RWPE2 (cell line): ENCODE measurements around the gene LRP11.
"Not testable (repeated sequence)": the region's sequence is repeated elsewhere in the genome, so short reads cannot be mapped to it uniquely, and the experiment has no call there.

Experiments
- ATAC-seq: fragments of 200-7000 bp; cut with Tn5 transposase; 3 replicates; pipeline ENCODE4 v1.9.1; 2021; ENCODE audit warnings: low read depth
- DNase-seq: peaks from one replicate; pipeline ENCODE4 v3.0.0-alpha.2; 2020; ENCODE audit warnings: low spot score
- H3K27ac ChIP-seq: fragments of 450-650 bp; 2 replicates; pipeline ENCODE4 v1.5.1; 2017; ENCODE audit warnings: mild to moderate bottlenecking; ENCODE audit not compliant: poor library complexity, severe bottlenecking
- H3K27me3 ChIP-seq: fragments of 250-450 bp; sonication (Bioruptor Pico); 2 replicates; pipeline ENCODE4 v1.5.1; 2021; ENCODE audit warnings: mild to moderate bottlenecking, moderate library complexity; ENCODE audit not compliant: insufficient read depth, poor library complexity, severe bottlenecking
- H3K36me3 ChIP-seq: fragments of 250-450 bp; sonication (Bioruptor Pico); 2 replicates; pipeline ENCODE4 v1.5.1; 2020; ENCODE audit warnings: low read depth, mild to moderate bottlenecking, moderate library complexity
- H3K4me1 ChIP-seq: fragments of 250-450 bp; sonication (Bioruptor Pico); 2 replicates; pipeline ENCODE4 v1.5.1; 2021; ENCODE audit warnings: mild to moderate bottlenecking, moderate library complexity; ENCODE audit not compliant: insufficient read depth, poor library complexity, severe bottlenecking
- H3K4me3 ChIP-seq: fragments of 250-450 bp; sonication (Bioruptor Pico); 2 replicates; pipeline ENCODE4 v1.5.1; 2021; ENCODE audit warnings: mild to moderate bottlenecking, moderate library complexity; ENCODE audit not compliant: severe bottlenecking
- H3K9me3 ChIP-seq: fragments of 250-450 bp; sonication (Bioruptor Pico); 2 replicates; pipeline ENCODE4 v1.5.1; 2021; ENCODE audit warnings: mild to moderate bottlenecking, moderate library complexity; ENCODE audit not compliant: severe bottlenecking
- TF ChIP-seq, protein P1 (sequence below): fragments of 450-650 bp; IDR thresholded peaks from one replicate; pipeline ENCODE4 v1.5.1; 2017; ENCODE audit warnings: mild to moderate bottlenecking, moderate library complexity; ENCODE audit not compliant: poor library complexity, severe bottlenecking

The LRP11 gene

GRCh38 chr6:149856256-149856994 lies 7.7 kb downstream of the LRP11 start:
- peaks cover 82% of the 10 kb centered on the region for H3K4me1 ChIP-seq
- peaks cover 20% of the 10 kb centered on the region for H3K36me3 ChIP-seq
- no peak for ATAC-seq
- H3K4me3 ChIP-seq = peak overlapping the region; percentile 13
- peak overlapping the region; percentile 99 for H3K27ac ChIP-seq
- H3K27me3 ChIP-seq = no peaks in the 10 kb centered on the region
- no peak for DNase-seq
- TF ChIP-seq, protein P1, sequence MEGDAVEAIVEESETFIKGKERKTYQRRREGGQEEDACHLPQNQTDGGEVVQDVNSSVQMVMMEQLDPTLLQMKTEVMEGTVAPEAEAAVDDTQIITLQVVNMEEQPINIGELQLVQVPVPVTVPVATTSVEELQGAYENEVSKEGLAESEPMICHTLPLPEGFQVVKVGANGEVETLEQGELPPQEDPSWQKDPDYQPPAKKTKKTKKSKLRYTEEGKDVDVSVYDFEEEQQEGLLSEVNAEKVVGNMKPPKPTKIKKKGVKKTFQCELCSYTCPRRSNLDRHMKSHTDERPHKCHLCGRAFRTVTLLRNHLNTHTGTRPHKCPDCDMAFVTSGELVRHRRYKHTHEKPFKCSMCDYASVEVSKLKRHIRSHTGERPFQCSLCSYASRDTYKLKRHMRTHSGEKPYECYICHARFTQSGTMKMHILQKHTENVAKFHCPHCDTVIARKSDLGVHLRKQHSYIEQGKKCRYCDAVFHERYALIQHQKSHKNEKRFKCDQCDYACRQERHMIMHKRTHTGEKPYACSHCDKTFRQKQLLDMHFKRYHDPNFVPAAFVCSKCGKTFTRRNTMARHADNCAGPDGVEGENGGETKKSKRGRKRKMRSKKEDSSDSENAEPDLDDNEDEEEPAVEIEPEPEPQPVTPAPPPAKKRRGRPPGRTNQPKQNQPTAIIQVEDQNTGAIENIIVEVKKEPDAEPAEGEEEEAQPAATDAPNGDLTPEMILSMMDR = no peak
- H3K9me3 ChIP-seq = no peaks in the 10 kb centered on the region

- H3K4me1 ChIP-seq = peaks cover 79% of the 10 kb centered on the region
- H3K36me3 ChIP-seq = peaks cover 23% of the 10 kb centered on the region
- TF ChIP-seq, protein P1 = no peak
- no peaks in the 10 kb centered on the region for H3K27me3 ChIP-seq
- H3K4me3 ChIP-seq = peak overlapping the region; percentile 13
- DNase-seq (no peak), ATAC-seq (no peak)
- no peaks in the 10 kb centered on the region for H3K9me3 ChIP-seq
- H3K27ac ChIP-seq = peak overlapping the region; percentile 99
Measured at GRCh38 chr6:149855741-149856140, 8.4 kb downstream of the LRP11 start.

DNA sequence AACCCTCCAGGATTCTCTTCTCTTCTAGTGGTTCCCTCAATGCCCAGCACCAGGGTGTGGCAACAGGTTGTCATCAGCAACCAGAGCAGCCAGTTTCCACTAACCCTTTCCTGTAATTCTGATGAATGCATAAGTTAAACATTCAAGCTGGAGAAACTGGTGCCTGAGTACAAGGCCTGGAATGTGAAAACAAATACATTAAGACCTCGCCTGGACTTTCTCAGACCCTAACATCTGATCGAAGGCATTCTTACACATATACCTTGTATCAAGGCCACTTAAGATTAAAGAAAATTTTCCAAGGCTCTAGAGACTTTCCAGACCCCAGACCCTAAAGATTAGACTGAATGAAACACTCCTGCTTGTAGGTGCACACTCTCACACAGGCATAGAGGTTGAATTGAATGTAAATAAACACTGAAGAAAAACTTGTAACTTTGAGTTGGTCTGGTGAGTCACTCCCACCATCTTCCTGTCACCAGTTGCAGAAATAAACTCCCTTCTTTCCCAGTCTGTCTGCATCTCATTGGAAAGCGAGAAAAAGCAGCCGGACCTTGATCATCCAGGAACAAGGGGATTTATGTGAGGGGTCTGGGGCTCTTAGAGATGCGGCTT lies 9.0 kb downstream of the LRP11 start:
- TF ChIP-seq, protein P1 = no peak
- H3K27ac ChIP-seq = peak overlapping the region; percentile 99
- ATAC-seq = peak; percentile 88

DNA sequence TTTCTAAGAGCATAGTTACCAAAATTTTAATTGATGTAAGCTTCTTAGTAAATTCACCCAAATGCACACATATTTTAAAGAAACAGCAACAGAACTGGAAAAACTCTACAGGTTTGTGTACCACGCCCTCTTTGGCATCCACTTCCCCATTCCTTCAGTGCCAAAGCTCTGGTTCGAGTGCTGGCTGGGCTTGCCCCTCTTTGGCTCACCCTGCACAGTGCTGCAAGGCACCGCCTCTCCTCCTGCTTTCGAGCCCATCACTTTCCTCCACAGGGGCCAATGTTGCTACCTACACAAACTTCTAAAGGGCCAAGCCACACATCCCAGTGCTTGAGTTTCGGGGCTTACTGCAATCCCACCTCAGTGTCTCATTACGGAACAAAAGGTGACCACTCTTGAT lies 9.6 kb downstream of the LRP11 start:
- Histone ChIP-seq H3K27ac (peak overlapping the region; percentile 99), H3K4me3 (no peak overlapping the region), H3K9me3 (no peaks in the 10 kb centered on the region), H3K36me3 (peaks cover 25% of the 10 kb centered on the region), H3K27me3 (no peaks in the 10 kb centered on the region), H3K4me1 (peaks cover 69% of the 10 kb centered on the region)
- TF ChIP-seq, protein P1 = no peak
- no peak for DNase-seq
- peak; percentile 59 for ATAC-seq

More for the DNA sequence above, 9.0 kb downstream of the LRP11 start:
- peak; percentile 89 for DNase-seq
- Histone ChIP-seq H3K4me1 (peaks cover 74% of the 10 kb centered on the region), H3K27me3 (no peaks in the 10 kb centered on the region), H3K4me3 (peak overlapping the region; percentile 13), H3K9me3 (no peaks in the 10 kb centered on the region), H3K36me3 (peaks cover 25% of the 10 kb centered on the region)

GRCh38 chr6:149854017-149854416 lies 10.1 kb downstream of the LRP11 start:
- peak overlapping the region; percentile 99 for H3K27ac ChIP-seq
- not testable (repeated sequence) for H3K27me3 ChIP-seq, ATAC-seq, H3K9me3 ChIP-seq, H3K4me3 ChIP-seq, DNase-seq
- peaks cover 25% of the 10 kb centered on the region for H3K36me3 ChIP-seq
- peaks cover 65% of the 10 kb centered on the region for H3K4me1 ChIP-seq
